ENCODE measurements around the gene CCDC116.
A peak's percentile ranks its signal among the peaks of the same experiment; 100 is the strongest.
"Not testable (repeated sequence)": the region's sequence is repeated elsewhere in the genome, so short reads cannot be mapped to it uniquely, and the experiment has no call there.

CCDC116 gene

GRCh38 chr22:21641789-21642583, 9.4 kb downstream of the CCDC116 start, which contains the start of gene SDF2L1:
Gene SDF2L1 (plus strand): TSS chr22:21642302. CDS start chr22:21642337, 35 bp downstream.
- Histone ChIP-seq H4K20me1 (peaks cover 18 to 40% (median 23%) of the 10 kb centered on the region in 11 experiments; a peak in 20 of 22 replicates), H3K4me2 (peak within 1 kb of the TSS; percentile 86 to 99 (median 95)), H3K9ac (peak within 1 kb of the TSS; percentile 85 to 94 (median 87)), H3K36me3 (peaks cover 11 to 37% (median 31%) of the 10 kb centered on the region in 11 experiments; a peak in 21 of 22 replicates), H3K4me1 (peaks cover 21 to 44% (median 30%) of the 10 kb centered on the region in 10 experiments), H3K27ac (peak within 1 kb of the TSS; percentile 65 to 93 (median 85); a peak in 21 of 22 replicates), H3K9me3 (replicated peaks in 1 of 11) (no peaks in the 10 kb centered on the region), H3K4me3 (peak within 1 kb of the TSS; percentile 61 to 91 (median 80)), H3K27me3 (no peaks in the 10 kb centered on the region)
- TF ChIP-seq Cebpa-rat (IDR thresholded peaks at IDR 0.05), result no peak

DNA sequence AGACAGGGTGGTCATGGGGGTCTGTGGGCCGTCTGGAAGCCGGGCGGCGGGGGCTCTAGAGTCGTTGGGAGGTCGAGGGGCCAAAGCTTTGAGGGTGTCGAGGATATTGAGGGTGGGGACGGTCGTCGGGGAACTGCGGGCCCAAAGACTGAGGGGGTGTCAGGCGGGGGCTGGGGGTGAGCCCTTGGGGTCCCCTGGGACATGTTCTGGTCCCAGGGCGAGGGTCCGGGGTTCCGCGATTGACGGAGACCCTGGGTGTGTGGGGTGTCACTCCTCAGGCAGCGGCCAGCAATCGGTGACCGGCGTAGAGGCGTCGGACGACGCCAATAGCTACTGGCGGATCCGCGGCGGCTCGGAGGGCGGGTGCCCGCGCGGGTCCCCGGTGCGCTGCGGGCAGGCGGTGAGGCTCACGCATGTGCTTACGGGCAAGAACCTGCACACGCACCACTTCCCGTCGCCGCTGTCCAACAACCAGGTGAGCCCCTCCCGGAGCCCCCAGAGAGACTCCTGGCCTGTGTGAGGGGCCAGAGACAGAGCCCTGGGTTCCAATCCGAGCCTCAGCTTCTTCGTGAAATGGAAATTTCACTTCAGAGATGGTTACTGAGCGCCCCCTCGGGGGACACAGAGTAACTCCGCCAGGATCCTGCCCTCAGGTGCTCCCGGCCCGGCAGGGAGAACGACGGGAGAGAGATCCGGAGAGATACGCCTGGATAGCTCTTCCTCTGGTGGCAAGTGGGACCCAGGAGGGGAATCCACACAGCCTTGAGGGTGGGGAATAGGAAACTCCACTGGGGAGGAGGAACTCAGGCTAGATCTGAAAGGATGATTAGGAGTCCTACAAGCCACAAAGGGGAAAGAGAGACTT, 10.3 kb downstream of the CCDC116 start:
- TF ChIP-seq Cebpa-rat (IDR thresholded peaks at IDR 0.05), result no peak
- Histone ChIP-seq H3K4me1 (peaks cover 21 to 39% (median 31%) of the 10 kb centered on the region in 10 experiments), H3K27ac (peak overlapping the region; percentile 65 to 93 (median 85); a peak in 21 of 22 replicates), H4K20me1 (peaks cover 19 to 49% (median 27%) of the 10 kb centered on the region in 11 experiments; a peak in 20 of 22 replicates), H3K9me3 (replicated peaks in 1 of 11) (no peaks in the 10 kb centered on the region), H3K4me3 (peak overlapping the region; percentile 61 to 91 (median 80)), H3K27me3 (no peaks in the 10 kb centered on the region), H3K9ac (peak overlapping the region; percentile 85 to 94 (median 87)), H3K4me2 (peak overlapping the region; percentile 86 to 99 (median 95)), H3K36me3 (peaks cover 11 to 44% (median 34%) of the 10 kb centered on the region in 11 experiments; a peak in 21 of 22 replicates)

GRCh38 chr22:21643533-21644357, 11.2 kb downstream of the CCDC116 start:
- Histone ChIP-seq H3K36me3 (peaks cover 17 to 53% (median 41%) of the 10 kb centered on the region in 11 experiments; a peak in 21 of 22 replicates), H3K27ac (0 out of 22 replicates have a peak overlapping the region, but pooled peaks of 1 of the 11 experiments have one; percentile 93), H3K4me2 (peak overlapping the region; percentile 86 to 99 (median 95)), H3K9me3 (replicated peaks in 1 of 11) (no peaks in the 10 kb centered on the region), H3K27me3 (no peaks in the 10 kb centered on the region), H3K4me1 (peaks cover 21 to 46% (median 32%) of the 10 kb centered on the region in 10 experiments), H3K4me3 (peak overlapping the region; percentile 61 to 91 (median 80); a peak in 19 of 20 replicates), H4K20me1 (peaks cover 19 to 58% (median 28%) of the 10 kb centered on the region in 11 experiments; a peak in 20 of 22 replicates), H3K9ac (peak overlapping the region; percentile 85 to 94 (median 87); a peak in 18 of 22 replicates)
- TF ChIP-seq Cebpa-rat (IDR thresholded peaks at IDR 0.05), result no peak

- not testable (repeated sequence) for H3K9me3 ChIP-seq (replicated peaks in 1 of 11); H3K27me3 ChIP-seq; H3K4me3 ChIP-seq; H3K4me2 ChIP-seq; H3K27ac ChIP-seq; H3K9ac ChIP-seq
- peaks cover 31 to 68% (median 50%) of the 10 kb centered on the region in 11 experiments; a peak in 21 of 22 replicates for H3K36me3 ChIP-seq
- H4K20me1 ChIP-seq, result peaks cover 19 to 76% (median 32%) of the 10 kb centered on the region in 11 experiments; a peak in 20 of 22 replicates
- peaks cover 35 to 63% (median 47%) of the 10 kb centered on the region in 10 experiments for H3K4me1 ChIP-seq
These were observed 13.0 kb downstream of the CCDC116 start for GRCh38 chr22:21645513-21645912.

GRCh38 chr22:21646608-21647590, 14.3 kb downstream of the CCDC116 start:
- H3K9ac ChIP-seq, result peak overlapping the region in 5 of 11 experiments; percentile 4 to 28 (median 10); a peak in 6 of 22 replicates

DNA sequence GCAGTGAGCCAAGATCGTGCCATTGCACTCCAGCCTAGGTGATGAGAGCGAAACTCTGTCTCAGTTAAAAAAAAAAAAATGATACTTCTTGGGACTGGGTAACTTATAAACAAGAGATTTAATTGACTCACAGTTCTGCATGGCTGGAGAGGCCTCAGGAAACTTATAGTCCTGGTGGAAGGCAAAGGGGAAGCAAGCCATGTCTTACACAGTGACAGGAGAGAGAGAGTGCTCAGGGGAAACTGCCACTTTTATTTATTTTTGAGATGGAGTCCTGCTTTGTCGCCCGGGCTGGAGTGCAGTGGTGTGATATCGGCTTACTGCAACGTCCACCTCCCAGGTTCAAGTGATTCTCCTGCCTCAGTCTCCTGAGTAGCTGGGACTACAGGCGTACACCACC, 17.7 kb downstream of the CCDC116 start:
- Histone ChIP-seq H3K27me3 (no peaks in the 10 kb centered on the region), H3K27ac (peak overlapping the region in 7 of 11 experiments; percentile 83 to 93 (median 88); a peak in 10 of 22 replicates), H3K9me3 (replicated peaks in 1 of 11) (no peaks in the 10 kb centered on the region), H3K36me3 (peaks cover 23 to 69% (median 53%) of the 10 kb centered on the region in 11 experiments; a peak in 21 of 22 replicates), H3K4me3 (peak overlapping the region in 6 of 10 experiments; percentile 77 to 85 (median 82); a peak in 7 of 20 replicates), H3K4me1 (peaks cover 39 to 60% (median 49%) of the 10 kb centered on the region in 10 experiments), H3K4me2 (peak overlapping the region; percentile 88 to 99 (median 98)), H3K9ac (peak overlapping the region in 9 of 11 experiments; percentile 79 to 92 (median 89); a peak in 14 of 22 replicates), H4K20me1 (peaks cover 7 to 64% (median 16%) of the 10 kb centered on the region in 11 experiments; a peak in 15 of 22 replicates)
- no peak for TF ChIP-seq Cebpa-rat (IDR thresholded peaks at IDR 0.05)

More at GRCh38 chr22:21646608-21647590, 14.3 kb downstream of the CCDC116 start:
- Histone ChIP-seq H3K4me1 (peaks cover 37 to 62% (median 49%) of the 10 kb centered on the region in 10 experiments), H3K4me3 (no peak overlapping the region), H3K27ac (no peak overlapping the region), H3K36me3 (peaks cover 31 to 68% (median 50%) of the 10 kb centered on the region in 11 experiments; a peak in 21 of 22 replicates), H3K27me3 (no peaks in the 10 kb centered on the region), H3K4me2 (peak overlapping the region in 8 of 11 experiments; percentile 5 to 39 (median 22); a peak in 10 of 22 replicates), H3K9me3 (replicated peaks in 1 of 11) (no peaks in the 10 kb centered on the region), H4K20me1 (peaks cover 19 to 87% (median 32%) of the 10 kb centered on the region in 11 experiments; a peak in 20 of 22 replicates)
- TF ChIP-seq Cebpa-rat (IDR thresholded peaks at IDR 0.05), result no peak
